Endothelial cell of umbilical vein (primary cell): ENCODE data around the gene MYZAP. TPM values are rescaled to one million over a fixed set of nuclear protein-coding genes. Genes with fewer than 3 reads are reported as not detected.

Source experiments
- BruUV-seq: library from RNA; stranded (reverse); fragments of 400-500 nt; replicated peaks from 2 replicates; lab custom pipeline; 2021; lab: Mats Ljungman, UMichigan
- CTCF ChIA-PET: fragments of 300-600, 350-600 bp; sonication (Branson Sonifier 250); formaldehyde crosslinking; loops from one replicate; lab custom pipeline; 2021; ENCODE audit warnings: antibody characterized with exemption, inconsistent platforms; lab: Charles Lee
- POLR2A ChIA-PET: fragments of 300-600, 350-600 bp; sonication (Branson Sonifier 250); formaldehyde crosslinking; loops from one replicate; lab custom pipeline; 2021; ENCODE audit warnings: antibody characterized with exemption, inconsistent platforms; lab: Charles Lee
- DNase-seq: peaks from one replicate; pipeline ENCODE4 v3.0.0-alpha.2; 2011; ENCODE audit warnings: low read depth, low spot score
- FAIRE-seq: peaks from 2 replicates; lab custom pipeline; 2011; peaks lifted over from hg19 to GRCh38; lab: Jason Lieb, UNC
- H2AFZ ChIP-seq: 2 replicates; pipeline ENCODE4 v1.6.0; 2012; ENCODE audit warnings: low read depth, low read length, control low read depth, inconsistent platforms
- H3K27ac ChIP-seq: 2 replicates; pipeline ENCODE4 v1.5.1; 2011; ENCODE audit warnings: low read depth, mild to moderate bottlenecking, control low read depth, low read length, moderate library complexity; ENCODE audit not compliant: insufficient read depth
- H3K27me3 ChIP-seq, 2 experiments: 2 replicates each; pipeline versions ENCODE4 v1.6.0 to v1.6.1; 2011; ENCODE audit warnings: low read length in 2 of 2, mixed read lengths in 1 of 2; ENCODE audit not compliant: control insufficient read depth in 2 of 2, insufficient read depth in 2 of 2
- H3K36me3 ChIP-seq, 2 experiments: 2 replicates in 1 of 2; 3 replicates in 1 of 2; pipeline ENCODE4 v1.5.1; 2011; ENCODE audit warnings: low read length in 2 of 2, mild to moderate bottlenecking in 1 of 2, moderate library complexity in 1 of 2; ENCODE audit not compliant: control insufficient read depth in 2 of 2, insufficient read depth in 2 of 2; ENCODE audit errors: extremely low read depth in 1 of 2
- H3K4me1 ChIP-seq: 3 replicates; pipeline ENCODE4 v1.5.1; 2011; ENCODE audit warnings: mild to moderate bottlenecking, low read length; ENCODE audit not compliant: control insufficient read depth, insufficient read depth; ENCODE audit errors: extremely low read depth
- H3K4me2 ChIP-seq: 2 replicates; pipeline ENCODE4 v1.6.1; 2011; ENCODE audit warnings: low read length, control low read depth, mixed read lengths; ENCODE audit not compliant: insufficient read depth
- H3K4me3 ChIP-seq, 3 experiments: fragments of 200-600 bp in 1 of 3; sonication (generic), shearing (Covaris generic) in 1 of 3; replicated peaks in 1 of 3; 2 replicates each; pipeline ENCODE4 v1.5.1; 2011 to 2016; ENCODE audit warnings: control low read depth in 3 of 3, low read length in 3 of 3, mild to moderate bottlenecking in 2 of 3, inconsistent platforms in 1 of 3, low read depth in 1 of 3, moderate library complexity in 1 of 3; ENCODE audit not compliant: insufficient read depth in 1 of 3
- H3K79me2 ChIP-seq: 2 replicates; pipeline ENCODE4 v1.6.0; 2012; ENCODE audit warnings: low read length, inconsistent platforms; ENCODE audit not compliant: control insufficient read depth, insufficient read depth
- H3K9ac ChIP-seq: replicated peaks from 2 replicates; pipeline ENCODE3; 2011; ENCODE audit warnings: low read length, control low read depth; ENCODE audit not compliant: insufficient read depth; ENCODE audit errors: extremely low read depth
- H3K9me1 ChIP-seq: replicated peaks from 3 replicates; pipeline ENCODE4 v1.6.0; 2011; ENCODE audit warnings: mild to moderate bottlenecking, low read length; ENCODE audit not compliant: control insufficient read depth, insufficient read depth; ENCODE audit errors: extremely low read depth
- H3K9me3 ChIP-seq: replicated peaks from 2 replicates; pipeline ENCODE4 v1.5.1; 2012; ENCODE audit warnings: low read length, inconsistent platforms; ENCODE audit not compliant: control insufficient read depth, insufficient read depth
- H4K20me1 ChIP-seq: replicated peaks from 2 replicates; pipeline ENCODE3; 2011; ENCODE audit warnings: mild to moderate bottlenecking, low read length; ENCODE audit not compliant: control insufficient read depth, insufficient read depth; ENCODE audit errors: extremely low read depth
- EZH2 ChIP-seq: IDR thresholded peaks from 2 replicates; pipeline ENCODE4 v1.6.1; 2012; ENCODE audit warnings: borderline replicate concordance, low read depth, mild to moderate bottlenecking, moderate library complexity, low read length, inconsistent platforms; ENCODE audit not compliant: severe bottlenecking
- FOS ChIP-seq: IDR thresholded peaks from 2 replicates; pipeline ENCODE4 v1.6.1; 2011; ENCODE audit warnings: mild to moderate bottlenecking, low read length, moderate library complexity, borderline replicate concordance; ENCODE audit not compliant: insufficient read depth
- GATA2 ChIP-seq: IDR thresholded peaks from 2 replicates; pipeline ENCODE4 v1.7.0; 2011; ENCODE audit warnings: low read depth, mild to moderate bottlenecking, moderate library complexity, mixed read lengths, low read length; ENCODE audit not compliant: insufficient read length, insufficient read depth
- JUN ChIP-seq: IDR thresholded peaks from 2 replicates; pipeline ENCODE4 v1.6.1; 2011; ENCODE audit warnings: borderline replicate concordance, low read depth; ENCODE audit not compliant: insufficient read length, insufficient read depth
- MYC ChIP-seq: IDR thresholded peaks from one replicate; pipeline ENCODE4 v1.6.1; 2011; ENCODE audit warnings: mild to moderate bottlenecking, low read depth, low read length
- POLR2A ChIP-seq: IDR thresholded peaks from 2 replicates; pipeline ENCODE4 v1.6.1; 2012; ENCODE audit warnings: low read depth, mild to moderate bottlenecking, control low read depth, low read length
- POLR2AphosphoS5 ChIP-seq: IDR thresholded peaks from 2 replicates; pipeline ENCODE4 v1.6.1; 2012; ENCODE audit warnings: low read depth, mild to moderate bottlenecking, control low read depth, low read length, moderate library complexity; ENCODE audit not compliant: insufficient read depth
- dilution Hi-C: fragments of 300-500 bp; cut with MboI; formaldehyde crosslinking; loops from one replicate; pipeline ENCODE4 v1.15.0; 2019; ENCODE audit warnings: low sequenced_read_pairs; ENCODE audit not compliant: extremely low pct_ligation_motif_present
- intact Hi-C: fragments of 100-400 bp; cut with micrococcal nuclease; formaldehyde crosslinking; loops from one replicate; pipeline ENCODE4 v1.10.0; 2022
- polyA plus RNA-seq, 4 experiments: library from polyadenylated mRNA; depleted of rRNA in 3 of 4; stranded (reverse) in 3 of 4; unstranded in 1 of 4; fragments of >200 nt; gene quantifications; 2 replicates each; pipeline versions ENCODE4 v1.2.1 to v1.2.3, GENCODE V29; 2011 to 2012; ENCODE audit warnings: missing spikeins in 1 of 4
- total RNA-seq: library from RNA; stranded (reverse); gene quantifications from 2 replicates; pipeline ENCODE4 v1.2.3, GENCODE V29; 2021
- TF ChIP-seq, protein P1 (sequence below): IDR thresholded peaks from 2 replicates; pipeline ENCODE4 v1.6.1; 2011; ENCODE audit not compliant: insufficient read depth, insufficient read length
- TF ChIP-seq, protein P2 (sequence below), 2 donors: IDR thresholded peaks; 1 replicate in 1 of 2; 2 replicates in 1 of 2; pipeline ENCODE4 v1.5.1; 2011; ENCODE audit warnings: low read length in 2 of 2, mild to moderate bottlenecking in 2 of 2, moderate library complexity in 2 of 2, control low read depth in 1 of 2, inconsistent platforms in 1 of 2, low read depth in 1 of 2; ENCODE audit not compliant: insufficient read depth in 1 of 2; ENCODE audit errors: extremely low read depth in 1 of 2

MYZAP gene
- total and polyA plus RNA-seq, 2 donors (not counting 3 experiments of a cell fraction or from before 2014, with no cell fraction given), result 6.3 to 8.1 TPM

DNA sequence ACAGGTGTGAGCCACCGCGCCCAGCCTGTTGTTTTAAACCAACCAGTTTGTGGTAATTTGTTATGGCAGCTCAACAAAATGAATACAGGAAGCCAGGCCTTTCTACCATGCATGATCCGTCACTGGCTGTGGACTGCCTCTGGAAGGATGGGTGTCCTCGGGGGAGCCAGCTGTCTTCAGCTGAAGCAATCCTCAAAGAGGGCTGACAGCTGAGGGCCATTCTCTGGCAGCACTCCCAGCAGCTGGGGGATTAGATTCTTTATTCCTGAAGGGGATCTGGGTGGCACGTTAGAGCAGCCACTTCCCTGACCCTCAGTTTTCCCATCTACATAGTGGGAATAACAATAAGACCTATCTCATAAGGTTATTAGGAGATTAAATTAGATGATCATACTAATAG is 139.2 kb downstream of the MYZAP start:
- no peak for TF ChIP-seq GATA2
- no peak for TF ChIP-seq JUN
- no peak for TF ChIP-seq POLR2AphosphoS5
- TF ChIP-seq EZH2, result no peak
- TF ChIP-seq FOS, result no peak
- TF ChIP-seq, protein P1, sequence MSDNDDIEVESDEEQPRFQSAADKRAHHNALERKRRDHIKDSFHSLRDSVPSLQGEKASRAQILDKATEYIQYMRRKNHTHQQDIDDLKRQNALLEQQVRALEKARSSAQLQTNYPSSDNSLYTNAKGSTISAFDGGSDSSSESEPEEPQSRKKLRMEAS, result no peak
- TF ChIP-seq MYC, result no peak
- TF ChIP-seq, protein P2, sequence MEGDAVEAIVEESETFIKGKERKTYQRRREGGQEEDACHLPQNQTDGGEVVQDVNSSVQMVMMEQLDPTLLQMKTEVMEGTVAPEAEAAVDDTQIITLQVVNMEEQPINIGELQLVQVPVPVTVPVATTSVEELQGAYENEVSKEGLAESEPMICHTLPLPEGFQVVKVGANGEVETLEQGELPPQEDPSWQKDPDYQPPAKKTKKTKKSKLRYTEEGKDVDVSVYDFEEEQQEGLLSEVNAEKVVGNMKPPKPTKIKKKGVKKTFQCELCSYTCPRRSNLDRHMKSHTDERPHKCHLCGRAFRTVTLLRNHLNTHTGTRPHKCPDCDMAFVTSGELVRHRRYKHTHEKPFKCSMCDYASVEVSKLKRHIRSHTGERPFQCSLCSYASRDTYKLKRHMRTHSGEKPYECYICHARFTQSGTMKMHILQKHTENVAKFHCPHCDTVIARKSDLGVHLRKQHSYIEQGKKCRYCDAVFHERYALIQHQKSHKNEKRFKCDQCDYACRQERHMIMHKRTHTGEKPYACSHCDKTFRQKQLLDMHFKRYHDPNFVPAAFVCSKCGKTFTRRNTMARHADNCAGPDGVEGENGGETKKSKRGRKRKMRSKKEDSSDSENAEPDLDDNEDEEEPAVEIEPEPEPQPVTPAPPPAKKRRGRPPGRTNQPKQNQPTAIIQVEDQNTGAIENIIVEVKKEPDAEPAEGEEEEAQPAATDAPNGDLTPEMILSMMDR (IDR thresholded peaks at IDR 0.05; ENCODE audit: extremely low read depth in 1 of 2, insufficient read depth in 1 of 2, low read depth in 1 of 2, low read length in 2 of 2), result no peak
- no peak for TF ChIP-seq POLR2A
- intact Hi-C loops, result loop anchor here (5.0 kb wide), 1 partner anchor 169 kb away; no protein-coding TSS in a partner anchor
- Histone ChIP-seq H3K4me1 (peaks cover 10% of the 10 kb centered on the region), H3K27ac (no peak overlapping the region), H3K9ac (no peak overlapping the region), H2AFZ (no peak overlapping the region), H3K79me2 (no peaks in the 10 kb centered on the region), H3K9me3 (no peaks in the 10 kb centered on the region), H3K27me3 (no peaks in the 10 kb centered on the region), H3K9me1 (no peaks in the 10 kb centered on the region), H4K20me1 (no peaks in the 10 kb centered on the region), H3K4me2 (no peak overlapping the region), H3K4me3 (no peak overlapping the region), H3K36me3 (no peaks in the 10 kb centered on the region)
- dilution Hi-C loops, result no loop called here
- no TSS peak for BruUV-seq
- POLR2A ChIA-PET, result no interaction called here
- CTCF ChIA-PET, result interaction anchor here (0.9 to 7.0 kb wide), 12 partner anchors 13 to 342 kb away, joined by 3 to 98 read pairs (median 13); partner anchors contain the start of genes ALDH1A2 and POLR2M
- DNase-seq (no peak), FAIRE-seq (no peak)
